ENCODE results near the gene RELN.

RELN gene

GRCh38 chr7:103569621-103570305, 419.7 kb downstream of the RELN start:
- Histone ChIP-seq H3K9ac (ENCODE audit: low read depth, low read length) (no peak overlapping the region), H3K4me3 (ENCODE audit: low read length) (no peak overlapping the region), H3K36me3 (ENCODE audit: insufficient read depth, low read length) (no peaks in the 10 kb centered on the region), H3K9me3 (replicated peaks; ENCODE audit: low read length) (no peaks in the 10 kb centered on the region), H3K4me2 (ENCODE audit: low read length) (no peak overlapping the region), H3K27me3 (ENCODE audit: control insufficient read depth, insufficient read depth, low read length) (peaks cover 53% of the 10 kb centered on the region), H3K4me1 (ENCODE audit: control insufficient read depth, insufficient read depth, low read length) (no peaks in the 10 kb centered on the region)

GRCh38 chr7:103564416-103564815, 425.0 kb downstream of the RELN start:
- H3K4me2 ChIP-seq (ENCODE audit: low read length) = no peak overlapping the region
- H3K4me1 ChIP-seq (ENCODE audit: control insufficient read depth, insufficient read depth, low read length) = no peaks in the 10 kb centered on the region
- no peak overlapping the region for H3K4me3 ChIP-seq (ENCODE audit: low read length)
- no peaks in the 10 kb centered on the region for H3K36me3 ChIP-seq (ENCODE audit: insufficient read depth, low read length)
- no peak overlapping the region for H3K9ac ChIP-seq (ENCODE audit: low read depth, low read length)
- peaks cover 33% of the 10 kb centered on the region for H3K27me3 ChIP-seq (ENCODE audit: control insufficient read depth, insufficient read depth, low read length)
- no peaks in the 10 kb centered on the region for H3K9me3 ChIP-seq (replicated peaks; ENCODE audit: low read length)

- no peak overlapping the region for H3K4me2 ChIP-seq (ENCODE audit: low read length)
- no peaks in the 10 kb centered on the region for H3K36me3 ChIP-seq (ENCODE audit: insufficient read depth, low read length)
- no peaks in the 10 kb centered on the region for H3K9me3 ChIP-seq (replicated peaks; ENCODE audit: low read length)
- H3K4me3 ChIP-seq (ENCODE audit: low read length) = no peak overlapping the region
- no peaks in the 10 kb centered on the region for H3K4me1 ChIP-seq (ENCODE audit: control insufficient read depth, insufficient read depth, low read length)
- H3K27me3 ChIP-seq (ENCODE audit: control insufficient read depth, insufficient read depth, low read length) = peaks cover 29% of the 10 kb centered on the region
- H3K9ac ChIP-seq (ENCODE audit: low read depth, low read length) = no peak overlapping the region
Measured at GRCh38 chr7:103560136-103560535, 429.3 kb downstream of the RELN start.

- Histone ChIP-seq H3K27me3 (ENCODE audit: control insufficient read depth, insufficient read depth, low read length) (peaks cover 6% of the 10 kb centered on the region), H3K4me1 (ENCODE audit: control insufficient read depth, insufficient read depth, low read length) (no peaks in the 10 kb centered on the region), H3K36me3 (ENCODE audit: insufficient read depth, low read length) (no peaks in the 10 kb centered on the region), H3K4me2 (ENCODE audit: low read length) (no peak overlapping the region), H3K9me3 (replicated peaks; ENCODE audit: low read length) (no peaks in the 10 kb centered on the region), H3K9ac (ENCODE audit: low read depth, low read length) (no peak overlapping the region), H3K4me3 (ENCODE audit: low read length) (no peak overlapping the region)
Measured at GRCh38 chr7:103551016-103551415, 438.4 kb downstream of the RELN start.

- no peaks in the 10 kb centered on the region for H3K36me3 ChIP-seq (ENCODE audit: insufficient read depth, low read length)
Measured at GRCh38 chr7:103549786-103550185, 439.7 kb downstream of the RELN start.

GRCh38 chr7:103547451-103548284, 441.8 kb downstream of the RELN start:
- no peak overlapping the region for H3K9ac ChIP-seq (ENCODE audit: low read depth, low read length)
- no peak overlapping the region for H3K4me3 ChIP-seq (ENCODE audit: low read length)
- no peak overlapping the region for H3K4me2 ChIP-seq (ENCODE audit: low read length)
- no peaks in the 10 kb centered on the region for H3K36me3 ChIP-seq (ENCODE audit: insufficient read depth, low read length)
- no peaks in the 10 kb centered on the region for H3K9me3 ChIP-seq (replicated peaks; ENCODE audit: low read length)
- peaks cover 13% of the 10 kb centered on the region for H3K27me3 ChIP-seq (ENCODE audit: control insufficient read depth, insufficient read depth, low read length)
- H3K4me1 ChIP-seq (ENCODE audit: control insufficient read depth, insufficient read depth, low read length) = no peaks in the 10 kb centered on the region

More at GRCh38 chr7:103549786-103550185, 439.7 kb downstream of the RELN start:
- no peak overlapping the region for H3K9ac ChIP-seq (ENCODE audit: low read depth, low read length)
- no peaks in the 10 kb centered on the region for H3K9me3 ChIP-seq (replicated peaks; ENCODE audit: low read length)
- H3K27me3 ChIP-seq (ENCODE audit: control insufficient read depth, insufficient read depth, low read length) = peaks cover 13% of the 10 kb centered on the region
- H3K4me3 ChIP-seq (ENCODE audit: low read length) = no peak overlapping the region
- H3K4me1 ChIP-seq (ENCODE audit: control insufficient read depth, insufficient read depth, low read length) = no peaks in the 10 kb centered on the region
- no peak overlapping the region for H3K4me2 ChIP-seq (ENCODE audit: low read length)

GRCh38 chr7:103542470-103542869, 447.0 kb downstream of the RELN start:
- H3K36me3 ChIP-seq (ENCODE audit: insufficient read depth, low read length) = no peaks in the 10 kb centered on the region
- H3K9ac ChIP-seq (ENCODE audit: low read depth, low read length) = no peak overlapping the region
- peaks cover 20% of the 10 kb centered on the region for H3K27me3 ChIP-seq (ENCODE audit: control insufficient read depth, insufficient read depth, low read length)
- no peak overlapping the region for H3K4me3 ChIP-seq (ENCODE audit: low read length)
- no peaks in the 10 kb centered on the region for H3K4me1 ChIP-seq (ENCODE audit: control insufficient read depth, insufficient read depth, low read length)
- no peak overlapping the region for H3K4me2 ChIP-seq (ENCODE audit: low read length)
- no peaks in the 10 kb centered on the region for H3K9me3 ChIP-seq (replicated peaks; ENCODE audit: low read length)

- Histone ChIP-seq H3K4me3 (ENCODE audit: low read length) (no peak overlapping the region), H3K27me3 (ENCODE audit: control insufficient read depth, insufficient read depth, low read length) (peaks cover 25% of the 10 kb centered on the region), H3K9me3 (replicated peaks; ENCODE audit: low read length) (no peaks in the 10 kb centered on the region), H3K4me1 (ENCODE audit: control insufficient read depth, insufficient read depth, low read length) (no peaks in the 10 kb centered on the region), H3K9ac (ENCODE audit: low read depth, low read length) (no peak overlapping the region), H3K4me2 (ENCODE audit: low read length) (no peak overlapping the region), H3K36me3 (ENCODE audit: insufficient read depth, low read length) (no peaks in the 10 kb centered on the region)
Measured at GRCh38 chr7:103541947-103542346, 447.5 kb downstream of the RELN start.

- Histone ChIP-seq H3K9me3 (replicated peaks; ENCODE audit: low read length) (no peaks in the 10 kb centered on the region), H3K27me3 (ENCODE audit: control insufficient read depth, insufficient read depth, low read length) (peaks cover 31% of the 10 kb centered on the region), H3K4me1 (ENCODE audit: control insufficient read depth, insufficient read depth, low read length) (no peaks in the 10 kb centered on the region), H3K4me3 (ENCODE audit: low read length) (no peak overlapping the region), H3K36me3 (ENCODE audit: insufficient read depth, low read length) (no peaks in the 10 kb centered on the region), H3K4me2 (ENCODE audit: low read length) (no peak overlapping the region), H3K9ac (ENCODE audit: low read depth, low read length) (no peak overlapping the region)
Measured at GRCh38 chr7:103541026-103541425, 448.4 kb downstream of the RELN start.

GRCh38 chr7:103540338-103540737, 449.1 kb downstream of the RELN start:
- Histone ChIP-seq H3K4me1 (ENCODE audit: control insufficient read depth, insufficient read depth, low read length) (no peaks in the 10 kb centered on the region), H3K36me3 (ENCODE audit: insufficient read depth, low read length) (no peaks in the 10 kb centered on the region), H3K9me3 (replicated peaks; ENCODE audit: low read length) (no peaks in the 10 kb centered on the region), H3K9ac (ENCODE audit: low read depth, low read length) (no peak overlapping the region), H3K4me3 (ENCODE audit: low read length) (no peak overlapping the region), H3K27me3 (ENCODE audit: control insufficient read depth, insufficient read depth, low read length) (peaks cover 28% of the 10 kb centered on the region), H3K4me2 (ENCODE audit: low read length) (no peak overlapping the region)

GRCh38 chr7:103539875-103540274, 449.6 kb downstream of the RELN start:
- H3K36me3 ChIP-seq (ENCODE audit: insufficient read depth, low read length) = no peaks in the 10 kb centered on the region
- H3K4me3 ChIP-seq (ENCODE audit: low read length) = no peak overlapping the region
- no peaks in the 10 kb centered on the region for H3K4me1 ChIP-seq (ENCODE audit: control insufficient read depth, insufficient read depth, low read length)
- peaks cover 28% of the 10 kb centered on the region for H3K27me3 ChIP-seq (ENCODE audit: control insufficient read depth, insufficient read depth, low read length)
- no peak overlapping the region for H3K4me2 ChIP-seq (ENCODE audit: low read length)
- no peaks in the 10 kb centered on the region for H3K9me3 ChIP-seq (replicated peaks; ENCODE audit: low read length)
- H3K9ac ChIP-seq (ENCODE audit: low read depth, low read length) = no peak overlapping the region
